ENCODE results near the gene ZNF337.

Gene ZNF337

GRCh38 chr20:25626779-25627178, 69.9 kb downstream of the ZNF337 start:
- DNase-seq (ENCODE audit: low read depth): no peak

- no peak for DNase-seq (ENCODE audit: low read depth)
These were observed 72.1 kb downstream of the ZNF337 start for GRCh38 chr20:25624500-25624939.

Measured in fibroblast of the conjunctiva (primary cell).